Measurements from ENCODE around the gene CACTIN. TPM values are rescaled to one million over a fixed set of nuclear protein-coding genes. Genes with fewer than 3 reads are reported as not detected.

The CACTIN gene
- polyA plus RNA-seq, 1 of the 3 experiments (the other 2 are of a cell fraction): 36.4 TPM

DNA sequence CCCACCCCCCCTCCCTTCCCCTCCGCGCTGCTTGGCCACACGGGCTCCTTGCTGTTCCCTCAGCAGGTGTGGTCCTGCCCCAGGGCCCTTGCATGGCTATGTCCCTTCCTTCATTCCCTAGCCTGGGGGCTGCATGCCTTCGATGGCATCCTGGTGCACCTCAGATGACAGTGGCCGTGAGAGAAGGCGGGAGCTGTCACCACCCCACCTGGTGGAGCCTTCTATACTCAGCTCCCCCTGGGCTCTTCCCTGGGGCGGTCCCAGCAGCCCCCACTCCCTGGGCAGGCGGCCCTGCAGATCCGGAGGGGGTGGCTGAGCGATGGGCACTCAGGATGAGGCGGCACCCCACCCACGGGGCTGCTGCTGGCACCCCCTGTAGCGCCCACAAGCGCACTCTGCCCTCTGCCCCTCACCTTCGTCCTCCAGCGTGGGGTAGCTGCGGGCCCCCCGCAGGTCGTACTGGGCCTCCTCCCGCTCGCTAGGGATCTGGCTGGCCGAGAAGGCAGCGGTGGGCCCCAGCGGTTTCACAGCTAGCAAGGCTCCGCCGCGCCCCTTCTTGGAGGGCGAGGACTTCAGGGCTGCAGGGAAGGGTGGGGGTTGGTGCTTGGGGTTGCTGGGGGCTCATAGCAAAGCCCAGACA is 17.2 kb upstream of the CACTIN start:
- no peaks in the 10 kb centered on the region for H3K9me3 ChIP-seq
- no peak for DNase-seq
- H3K4me1 ChIP-seq (ENCODE audit: control insufficient read depth in 1 of 2, insufficient read depth in 2 of 2, low read depth in 1 of 2, low read length in 1 of 2): no peaks in the 10 kb centered on the region
- no peaks in the 10 kb centered on the region for H4K20me1 ChIP-seq (ENCODE audit: insufficient read depth)
- no peaks in the 10 kb centered on the region for H3K79me2 ChIP-seq (ENCODE audit: insufficient read depth)
- H3K27ac ChIP-seq (ENCODE audit: low read depth in 2 of 2, low read length in 1 of 2): no peak overlapping the region
- TF ChIP-seq TAF1 (IDR thresholded peaks at IDR 0.05; ENCODE audit: borderline replicate concordance, low read depth, low read length) (no peak), MXI1 (IDR thresholded peaks at IDR 0.05; ENCODE audit: low read depth, low read length) (no peak), FOSL2 (IDR thresholded peaks at IDR 0.05; ENCODE audit: borderline replicate concordance, low read depth) (no peak), YY1 (IDR thresholded peaks at IDR 0.05; ENCODE audit: low read depth) (no peak), TEAD4 (IDR thresholded peaks at IDR 0.05; ENCODE audit: borderline replicate concordance, insufficient read depth) (no peak), FOXM1 (IDR thresholded peaks at IDR 0.05; ENCODE audit: low read depth) (no peak), EP300 (IDR thresholded peaks at IDR 0.05; ENCODE audit: borderline replicate concordance in 1 of 2, low read depth in 1 of 2, low read length in 1 of 2) (no peak), MEF2A (IDR thresholded peaks at IDR 0.05; ENCODE audit: borderline replicate concordance, low read depth) (no peak), NFIC (IDR thresholded peaks at IDR 0.05; ENCODE audit: borderline replicate concordance) (no peak), RCOR1 (IDR thresholded peaks at IDR 0.05; ENCODE audit: low read length) (no peak), ELF1 (IDR thresholded peaks at IDR 0.05) (no peak), SMC3 (IDR thresholded peaks at IDR 0.05; ENCODE audit: low read depth, low read length) (no peak), RFX5 (IDR thresholded peaks at IDR 0.05; ENCODE audit: low read length) (no peak), SIN3A (IDR thresholded peaks at IDR 0.05; ENCODE audit: borderline replicate concordance, low read depth, low read length) (no peak)
- TF ChIP-seq, protein P1, sequence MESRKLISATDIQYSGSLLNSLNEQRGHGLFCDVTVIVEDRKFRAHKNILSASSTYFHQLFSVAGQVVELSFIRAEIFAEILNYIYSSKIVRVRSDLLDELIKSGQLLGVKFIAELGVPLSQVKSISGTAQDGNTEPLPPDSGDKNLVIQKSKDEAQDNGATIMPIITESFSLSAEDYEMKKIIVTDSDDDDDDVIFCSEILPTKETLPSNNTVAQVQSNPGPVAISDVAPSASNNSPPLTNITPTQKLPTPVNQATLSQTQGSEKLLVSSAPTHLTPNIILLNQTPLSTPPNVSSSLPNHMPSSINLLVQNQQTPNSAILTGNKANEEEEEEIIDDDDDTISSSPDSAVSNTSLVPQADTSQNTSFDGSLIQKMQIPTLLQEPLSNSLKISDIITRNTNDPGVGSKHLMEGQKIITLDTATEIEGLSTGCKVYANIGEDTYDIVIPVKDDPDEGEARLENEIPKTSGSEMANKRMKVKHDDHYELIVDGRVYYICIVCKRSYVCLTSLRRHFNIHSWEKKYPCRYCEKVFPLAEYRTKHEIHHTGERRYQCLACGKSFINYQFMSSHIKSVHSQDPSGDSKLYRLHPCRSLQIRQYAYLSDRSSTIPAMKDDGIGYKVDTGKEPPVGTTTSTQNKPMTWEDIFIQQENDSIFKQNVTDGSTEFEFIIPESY (IDR thresholded peaks at IDR 0.05; ENCODE audit: borderline replicate concordance, low read depth): no peak
- TF ChIP-seq, protein P2, sequence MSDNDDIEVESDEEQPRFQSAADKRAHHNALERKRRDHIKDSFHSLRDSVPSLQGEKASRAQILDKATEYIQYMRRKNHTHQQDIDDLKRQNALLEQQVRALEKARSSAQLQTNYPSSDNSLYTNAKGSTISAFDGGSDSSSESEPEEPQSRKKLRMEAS (IDR thresholded peaks at IDR 0.05; ENCODE audit: low read depth): no peak
- TF ChIP-seq, protein P3, sequence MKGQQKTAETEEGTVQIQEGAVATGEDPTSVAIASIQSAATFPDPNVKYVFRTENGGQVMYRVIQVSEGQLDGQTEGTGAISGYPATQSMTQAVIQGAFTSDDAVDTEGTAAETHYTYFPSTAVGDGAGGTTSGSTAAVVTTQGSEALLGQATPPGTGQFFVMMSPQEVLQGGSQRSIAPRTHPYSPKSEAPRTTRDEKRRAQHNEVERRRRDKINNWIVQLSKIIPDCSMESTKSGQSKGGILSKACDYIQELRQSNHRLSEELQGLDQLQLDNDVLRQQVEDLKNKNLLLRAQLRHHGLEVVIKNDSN (IDR thresholded peaks at IDR 0.05; ENCODE audit: borderline replicate concordance, low read depth): no peak
- TF ChIP-seq, protein P4, sequence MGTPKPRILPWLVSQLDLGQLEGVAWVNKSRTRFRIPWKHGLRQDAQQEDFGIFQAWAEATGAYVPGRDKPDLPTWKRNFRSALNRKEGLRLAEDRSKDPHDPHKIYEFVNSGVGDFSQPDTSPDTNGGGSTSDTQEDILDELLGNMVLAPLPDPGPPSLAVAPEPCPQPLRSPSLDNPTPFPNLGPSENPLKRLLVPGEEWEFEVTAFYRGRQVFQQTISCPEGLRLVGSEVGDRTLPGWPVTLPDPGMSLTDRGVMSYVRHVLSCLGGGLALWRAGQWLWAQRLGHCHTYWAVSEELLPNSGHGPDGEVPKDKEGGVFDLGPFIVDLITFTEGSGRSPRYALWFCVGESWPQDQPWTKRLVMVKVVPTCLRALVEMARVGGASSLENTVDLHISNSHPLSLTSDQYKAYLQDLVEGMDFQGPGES (IDR thresholded peaks at IDR 0.05; ENCODE audit: low read depth, low read length): no peak
- H3K27me3 ChIP-seq (ENCODE audit: insufficient read depth): no peaks in the 10 kb centered on the region
- no peak overlapping the region for H3K4me2 ChIP-seq
- H2AFZ ChIP-seq (ENCODE audit: low read depth): no peak overlapping the region
- no peaks in the 10 kb centered on the region for H3K9me2 ChIP-seq
- no peak overlapping the region for H3K4me3 ChIP-seq (ENCODE audit: low read depth in 2 of 2, low read length in 1 of 2)
- ChIA-PET POLR2A (no interaction called here), CTCF (interaction anchor here (0.9 to 1.3 kb wide), 3 partner anchors 11 to 75 kb away, joined by 3 to 4 read pairs (median 4); no protein-coding TSS in a partner anchor)
- H3K9ac ChIP-seq: no peak overlapping the region
- 95% methylated on average over 19 of the region's 28 CpGs for WGBS (ENCODE audit: low lambda C conversion rate)
- no peaks in the 10 kb centered on the region for H3F3A ChIP-seq (replicated peaks; ENCODE audit: insufficient read depth)
- peaks cover 0 to 14% of the 10 kb centered on the region in 2 experiments for H3K36me3 ChIP-seq (replicated peaks in 1 of 2; ENCODE audit: control insufficient read depth in 1 of 2, insufficient read depth in 2 of 2, low read length in 1 of 2)
